Karpas-422 (cell line): ENCODE results near the gene DIRAS1. TPM values are rescaled to one million over a fixed set of nuclear protein-coding genes. Genes with fewer than 3 reads are reported as not detected.
"Not testable (repeated sequence)": the region's sequence is repeated elsewhere in the genome, so short reads cannot be mapped to it uniquely, and the experiment has no call there.

Experiments
- DNase-seq: peaks from one replicate; pipeline ENCODE4 v3.0.0-alpha.2; 2015
- H2AFZ ChIP-seq: fragments of 200-600 bp; sonication (generic); 2 replicates; pipeline ENCODE4 v1.6.1; 2014; ENCODE audit warnings: antibody characterized with exemption, low read length, mixed read lengths
- H3K27ac ChIP-seq: fragments of 200-600 bp; sonication (generic); 2 replicates; pipeline ENCODE4 v1.5.1; 2014; ENCODE audit warnings: mild to moderate bottlenecking, low read length, moderate library complexity
- H3K27me3 ChIP-seq: fragments of 200-600 bp; sonication (generic); 2 replicates; pipeline ENCODE4 v1.6.1; 2014; ENCODE audit warnings: low read length, mixed read lengths
- H3K36me3 ChIP-seq: fragments of 200-600 bp; sonication (generic); 2 replicates; pipeline ENCODE4 v1.6.1; 2014; ENCODE audit warnings: low read length, mixed read lengths; ENCODE audit not compliant: insufficient read depth
- H3K4me1 ChIP-seq: fragments of 200-600 bp; sonication (generic); 2 replicates; pipeline ENCODE4 v1.6.1; 2014; ENCODE audit warnings: mild to moderate bottlenecking, low read length, mixed read lengths
- H3K4me2 ChIP-seq: fragments of 200-600 bp; sonication (generic); 2 replicates; pipeline ENCODE4 v1.6.1; 2014; ENCODE audit warnings: low read length, low read depth, mild to moderate bottlenecking; ENCODE audit not compliant: poor library complexity, severe bottlenecking
- H3K4me3 ChIP-seq: fragments of 200-600 bp; sonication (generic); 2 replicates; pipeline ENCODE4 v1.5.1; 2014; ENCODE audit warnings: mild to moderate bottlenecking, antibody characterized with exemption, low read length, mixed read lengths
- H3K79me2 ChIP-seq: fragments of 200-600 bp; sonication (generic); 2 replicates; pipeline ENCODE4 v1.6.1; 2014; ENCODE audit warnings: mild to moderate bottlenecking, low read length, mixed read lengths
- H3K9ac ChIP-seq: fragments of 200-600 bp; sonication (generic); 2 replicates; pipeline ENCODE4 v1.6.0; 2014; ENCODE audit warnings: low read length
- H3K9me2 ChIP-seq: fragments of 200-600 bp; sonication (generic), shearing (Covaris generic); replicated peaks from 2 replicates; pipeline ENCODE4 v1.6.0; 2014; ENCODE audit warnings: mild to moderate bottlenecking, low read length, moderate library complexity; ENCODE audit not compliant: insufficient read depth
- H3K9me3 ChIP-seq: fragments of 300-700, 200-600 bp; sonication (generic); 2 replicates; pipeline ENCODE4 v1.6.1; 2014; ENCODE audit warnings: low read length, mixed read lengths
- H4K20me1 ChIP-seq: fragments of 200-600 bp; sonication (generic); 2 replicates; pipeline ENCODE4 v1.6.1; 2014; ENCODE audit warnings: mild to moderate bottlenecking, antibody characterized with exemption, low read length, low read depth; ENCODE audit not compliant: insufficient read depth
- total RNA-seq: library from RNA; depleted of rRNA; stranded (reverse); fragments of >200 nt; shearing (Covaris generic); gene quantifications from 2 replicates; pipeline ENCODE4 v1.2.3, GENCODE V29; 2014; ENCODE audit warnings: low replicate concordance

Gene DIRAS1
- total RNA-seq, 1 experiment from 2014 or later: not detected

- no peaks in the 10 kb centered on the region for H3K27me3 ChIP-seq
- H4K20me1 ChIP-seq: no peaks in the 10 kb centered on the region
- no peaks in the 10 kb centered on the region for H3K9me2 ChIP-seq
- H3K4me2 ChIP-seq: no peak overlapping the region
- H2AFZ ChIP-seq: no peak overlapping the region
- H3K79me2 ChIP-seq: no peaks in the 10 kb centered on the region
- no peaks in the 10 kb centered on the region for H3K36me3 ChIP-seq
- DNase-seq: no peak
- H3K4me1 ChIP-seq: no peaks in the 10 kb centered on the region
- H3K9me3 ChIP-seq: no peaks in the 10 kb centered on the region
- H3K4me3 ChIP-seq: no peak overlapping the region
- no peak overlapping the region for H3K27ac ChIP-seq
- H3K9ac ChIP-seq: no peak overlapping the region
Observed at GRCh38 chr19:2686360-2686759, 34.8 kb downstream of the DIRAS1 start.

DNA sequence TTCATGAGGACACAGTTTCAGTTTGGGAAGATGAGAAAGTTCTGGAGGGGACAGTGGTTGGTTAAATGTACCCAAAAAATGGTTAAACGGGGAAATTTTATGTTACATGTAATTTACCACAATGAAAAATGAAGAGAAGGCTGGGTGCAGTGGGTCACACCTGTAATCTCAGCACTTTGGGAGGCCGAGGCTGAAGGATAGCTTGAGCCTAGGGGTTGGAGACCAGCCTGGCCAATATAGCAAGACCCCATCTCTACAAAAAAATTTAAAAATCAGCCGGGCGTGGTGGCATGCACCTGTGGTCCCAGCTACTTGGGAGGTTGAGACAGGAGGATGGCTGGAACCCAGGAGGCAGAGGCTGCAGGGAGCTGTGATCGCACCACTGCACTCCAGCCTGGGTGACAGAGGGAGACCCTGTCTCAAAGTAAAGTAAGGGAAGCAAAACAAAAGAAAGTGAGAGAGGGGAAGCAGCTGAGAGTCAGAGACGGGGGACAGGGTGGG is 35.9 kb downstream of the DIRAS1 start:
- DNase-seq: no peak
- H3K4me2 ChIP-seq: no peak overlapping the region
- no peaks in the 10 kb centered on the region for H3K79me2 ChIP-seq

DNA sequence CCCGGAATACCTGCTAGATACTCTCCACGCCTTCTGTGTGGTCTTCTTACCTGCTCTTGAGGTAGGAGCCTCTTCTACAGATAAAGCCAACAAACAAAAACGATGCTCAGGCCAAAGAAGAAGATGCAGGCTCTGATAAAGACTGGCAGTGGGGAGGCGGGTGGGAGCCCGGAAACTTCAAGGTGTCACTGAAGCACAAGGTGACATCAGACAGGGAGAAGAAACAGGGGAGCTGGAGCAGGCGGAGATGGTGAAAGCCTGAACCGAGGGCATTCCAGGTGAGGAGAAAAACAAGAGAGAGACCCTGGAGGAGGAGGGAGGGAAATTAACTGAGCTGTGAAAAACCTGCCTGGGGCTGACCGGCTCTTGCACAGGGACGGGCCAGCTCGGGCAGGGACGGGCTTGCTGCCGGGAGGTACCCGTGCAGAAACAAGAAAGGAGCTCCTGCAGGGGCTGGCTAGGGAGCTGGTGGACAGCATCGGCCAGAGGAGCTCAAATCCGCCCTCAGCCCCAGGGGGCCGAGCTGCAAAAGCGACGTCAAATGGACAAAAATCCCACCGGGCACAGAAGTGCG is 37.7 kb downstream of the DIRAS1 start:
- no peaks in the 10 kb centered on the region for H3K79me2 ChIP-seq
- H3K4me1 ChIP-seq: peaks cover 7% of the 10 kb centered on the region
- no peak for DNase-seq

More for the DNA sequence above, 35.9 kb downstream of the DIRAS1 start:
- Histone ChIP-seq H3K9me3 (no peaks in the 10 kb centered on the region), H3K9ac (no peak overlapping the region), H3K27me3 (no peaks in the 10 kb centered on the region), H3K4me3 (no peak overlapping the region), H3K27ac (no peak overlapping the region), H4K20me1 (no peaks in the 10 kb centered on the region), H3K36me3 (no peaks in the 10 kb centered on the region), H2AFZ (no peak overlapping the region), H3K4me1 (peaks cover 7% of the 10 kb centered on the region), H3K9me2 (no peaks in the 10 kb centered on the region)

GRCh38 chr19:2680808-2681207 is 40.4 kb downstream of the DIRAS1 start:
- H2AFZ ChIP-seq: no peak overlapping the region

More for the DNA sequence above, 37.7 kb downstream of the DIRAS1 start:
- H3K27ac ChIP-seq: no peak overlapping the region
- no peak overlapping the region for H3K9ac ChIP-seq
- no peak overlapping the region for H2AFZ ChIP-seq
- no peaks in the 10 kb centered on the region for H3K9me3 ChIP-seq
- no peak overlapping the region for H3K4me2 ChIP-seq
- no peak overlapping the region for H3K4me3 ChIP-seq
- no peaks in the 10 kb centered on the region for H3K36me3 ChIP-seq
- no peaks in the 10 kb centered on the region for H4K20me1 ChIP-seq
- H3K27me3 ChIP-seq: no peaks in the 10 kb centered on the region
- H3K9me2 ChIP-seq: no peaks in the 10 kb centered on the region

GRCh38 chr19:2679439-2679838 is 41.7 kb downstream of the DIRAS1 start:
- H3K27me3 ChIP-seq: no peaks in the 10 kb centered on the region
- H3K4me2 ChIP-seq: no peak overlapping the region
- no peaks in the 10 kb centered on the region for H3K9me2 ChIP-seq
- H3K79me2 ChIP-seq: no peaks in the 10 kb centered on the region
- DNase-seq: no peak
- no peak overlapping the region for H2AFZ ChIP-seq
- H3K9ac ChIP-seq: no peak overlapping the region
- H3K9me3 ChIP-seq: no peaks in the 10 kb centered on the region
- H3K4me1 ChIP-seq: peaks cover 7% of the 10 kb centered on the region
- no peaks in the 10 kb centered on the region for H3K36me3 ChIP-seq
- no peak overlapping the region for H3K4me3 ChIP-seq
- H4K20me1 ChIP-seq: no peaks in the 10 kb centered on the region
- no peak overlapping the region for H3K27ac ChIP-seq

More at GRCh38 chr19:2680808-2681207, 40.4 kb downstream of the DIRAS1 start:
- Histone ChIP-seq H3K9ac (no peak overlapping the region), H4K20me1 (no peaks in the 10 kb centered on the region), H3K4me1 (peaks cover 7% of the 10 kb centered on the region), H3K27ac (no peak overlapping the region), H3K79me2 (no peaks in the 10 kb centered on the region), H3K27me3 (no peaks in the 10 kb centered on the region), H3K9me2 (no peaks in the 10 kb centered on the region), H3K36me3 (no peaks in the 10 kb centered on the region), H3K9me3 (no peaks in the 10 kb centered on the region), H3K4me2 (peak overlapping the region; percentile 32), H3K4me3 (0 out of 2 replicates have a peak overlapping the region, but pooled peaks have one; percentile 19)
- peak; percentile 68 for DNase-seq

- not testable (repeated sequence) for H3K9ac ChIP-seq, H3K4me2 ChIP-seq, DNase-seq, H3K4me3 ChIP-seq, H3K4me1 ChIP-seq, H3K27ac ChIP-seq, H3K27me3 ChIP-seq, H2AFZ ChIP-seq, H3K9me3 ChIP-seq, H3K36me3 ChIP-seq, H4K20me1 ChIP-seq, H3K79me2 ChIP-seq, H3K9me2 ChIP-seq
Observed at GRCh38 chr19:2678948-2679347, 42.2 kb downstream of the DIRAS1 start.

DNA sequence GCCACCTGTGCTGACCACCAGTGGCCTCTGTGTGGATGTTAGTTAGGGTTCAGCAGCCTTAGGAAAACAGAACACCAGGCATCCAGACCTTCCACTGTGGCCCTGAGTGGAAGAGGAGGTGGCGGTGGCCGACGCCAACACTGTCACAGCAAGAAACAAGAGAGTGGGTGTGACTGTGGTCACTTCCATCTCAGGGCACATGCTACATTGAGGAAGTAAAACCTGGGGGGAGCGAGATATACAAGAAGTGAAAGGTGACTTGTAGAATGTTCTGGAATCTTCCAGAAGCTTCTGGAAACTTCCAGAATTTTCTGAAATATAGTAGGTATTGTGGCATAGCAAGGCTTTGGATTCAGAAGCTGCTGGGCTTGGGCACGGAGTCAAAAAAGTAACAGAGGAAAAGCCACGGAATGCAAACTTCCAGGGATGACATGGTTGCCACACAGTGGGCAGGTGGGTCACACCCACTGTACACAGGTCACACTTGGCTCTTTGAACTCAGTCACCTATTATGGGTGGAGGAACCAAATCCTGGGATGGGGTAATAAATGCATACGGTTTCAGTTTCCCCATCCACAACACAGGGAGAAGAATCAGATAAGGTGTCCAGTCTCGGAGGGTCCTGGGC is 43.0 kb downstream of the DIRAS1 start:
- Histone ChIP-seq H3K4me2 (no peak overlapping the region), H4K20me1 (no peaks in the 10 kb centered on the region), H3K4me1 (peaks cover 7% of the 10 kb centered on the region), H2AFZ (no peak overlapping the region), H3K27ac (no peak overlapping the region), H3K36me3 (no peaks in the 10 kb centered on the region), H3K9me2 (no peaks in the 10 kb centered on the region), H3K9ac (no peak overlapping the region), H3K4me3 (no peak overlapping the region), H3K27me3 (no peaks in the 10 kb centered on the region), H3K9me3 (no peaks in the 10 kb centered on the region), H3K79me2 (no peaks in the 10 kb centered on the region)
- no peak for DNase-seq

DNA sequence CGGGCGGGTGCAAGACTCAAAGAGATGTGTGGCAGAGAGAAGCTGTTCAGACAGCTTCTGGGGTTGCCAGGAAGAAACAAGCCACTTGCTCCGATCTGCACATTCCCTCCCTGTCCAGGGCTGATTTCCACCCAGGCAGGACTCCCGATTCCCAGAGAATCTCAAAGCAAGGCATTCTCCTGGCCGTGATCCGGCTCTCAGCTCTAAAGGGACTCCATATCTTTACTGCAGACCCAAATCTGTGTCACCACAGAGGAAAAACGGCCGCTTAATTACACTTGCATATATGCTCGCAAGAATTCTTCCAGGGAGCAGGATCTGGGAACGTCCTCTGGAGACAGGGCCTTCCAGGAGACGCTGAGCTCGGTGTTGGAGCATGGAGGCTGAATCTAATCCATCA is 44.3 kb downstream of the DIRAS1 start:
- Histone ChIP-seq H2AFZ (no peak overlapping the region), H3K4me2 (no peak overlapping the region), H3K27ac (no peak overlapping the region), H3K27me3 (no peaks in the 10 kb centered on the region), H3K9me3 (no peaks in the 10 kb centered on the region), H4K20me1 (no peaks in the 10 kb centered on the region), H3K36me3 (no peaks in the 10 kb centered on the region), H3K79me2 (no peaks in the 10 kb centered on the region), H3K4me1 (peaks cover 7% of the 10 kb centered on the region), H3K9ac (no peak overlapping the region), H3K9me2 (no peaks in the 10 kb centered on the region), H3K4me3 (no peak overlapping the region)
- no peak for DNase-seq
